HG02588 (cell line): ENCODE results near the gene TBC1D19.
"Not testable (repeated sequence)": the region's sequence is repeated elsewhere in the genome, so short reads cannot be mapped to it uniquely, and the experiment has no call there.

ENCODE experiments used
- ATAC-seq: cut with Tn5 transposase; IDR thresholded peaks from one replicate; pipeline ENCODE4 v1.9.1; 2021; ENCODE audit warnings: mild to moderate bottlenecking, moderate library complexity; ENCODE audit not compliant: unreplicated experiment

The TBC1D19 gene

DNA sequence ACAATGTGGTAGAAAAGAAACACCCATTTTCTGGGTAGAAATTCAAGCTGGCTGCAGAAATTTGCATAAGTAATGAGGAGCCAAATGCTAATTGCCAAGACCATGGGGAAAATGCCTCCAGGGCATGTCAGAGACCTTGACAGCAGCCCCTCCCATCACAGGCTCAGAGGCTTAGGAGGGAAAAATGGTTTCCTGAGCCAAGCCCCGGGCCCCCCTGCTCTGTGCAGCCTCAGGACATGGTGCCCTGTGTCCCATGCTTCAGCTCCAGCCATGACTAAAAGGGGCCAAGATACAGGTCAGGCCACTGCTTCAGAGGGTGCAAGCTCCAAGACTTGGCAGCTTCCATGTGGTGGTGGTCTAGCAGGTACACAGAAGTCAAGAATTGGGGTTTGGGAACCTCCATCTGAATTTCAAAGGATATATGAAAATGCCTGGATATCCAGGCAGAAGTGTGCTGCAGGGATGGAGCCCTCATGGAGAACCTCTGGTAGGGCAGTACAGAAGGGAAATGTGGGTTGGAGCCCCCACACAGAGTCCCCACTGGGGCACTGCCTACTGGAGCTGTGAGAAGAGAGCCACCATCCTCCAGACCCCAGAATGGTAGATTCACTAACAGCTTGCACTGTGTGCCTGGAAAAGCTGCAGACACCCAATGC lies 95.3 kb downstream of the TBC1D19 start:
- ATAC-seq, result not testable (repeated sequence)

DNA sequence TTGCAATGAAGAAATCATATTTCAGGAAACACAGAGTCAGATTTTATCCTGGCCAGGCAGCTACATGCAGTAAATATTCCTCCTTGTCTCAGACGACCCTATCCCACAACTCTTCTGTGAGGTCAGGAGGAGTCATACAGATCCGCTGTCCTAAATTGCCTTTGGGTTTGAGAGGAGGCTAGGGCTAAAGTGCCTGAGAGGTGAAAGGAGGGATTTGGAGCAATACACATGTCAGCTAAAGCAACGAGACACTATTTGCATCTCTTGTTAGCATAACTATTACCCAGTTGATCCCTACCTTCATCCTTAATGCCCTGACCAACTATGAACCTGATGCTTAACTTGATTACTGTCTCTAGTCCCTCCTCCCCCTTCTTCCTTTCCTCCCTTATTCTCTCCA lies 98.6 kb downstream of the TBC1D19 start:
- ATAC-seq, result no peak

DNA sequence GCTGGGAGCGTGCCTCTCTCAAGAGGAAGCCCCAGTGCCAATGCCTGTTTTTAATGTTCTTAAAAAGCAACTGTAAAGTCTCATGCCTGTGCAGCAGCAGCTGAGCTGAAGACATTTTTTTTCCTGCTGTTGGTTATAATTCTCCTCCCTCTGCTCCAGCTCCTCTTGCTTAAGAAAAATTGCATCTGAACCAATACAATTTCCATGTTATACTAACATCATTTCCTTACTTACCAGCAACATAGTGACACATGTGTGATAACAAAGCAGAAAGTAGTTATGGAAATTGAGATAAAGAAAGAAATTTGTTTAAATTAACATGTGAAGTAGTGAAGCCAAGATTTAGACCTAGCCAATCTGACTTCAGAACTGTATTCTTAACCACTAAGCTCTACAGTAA lies 101.4 kb downstream of the TBC1D19 start:
- no peak for ATAC-seq

DNA sequence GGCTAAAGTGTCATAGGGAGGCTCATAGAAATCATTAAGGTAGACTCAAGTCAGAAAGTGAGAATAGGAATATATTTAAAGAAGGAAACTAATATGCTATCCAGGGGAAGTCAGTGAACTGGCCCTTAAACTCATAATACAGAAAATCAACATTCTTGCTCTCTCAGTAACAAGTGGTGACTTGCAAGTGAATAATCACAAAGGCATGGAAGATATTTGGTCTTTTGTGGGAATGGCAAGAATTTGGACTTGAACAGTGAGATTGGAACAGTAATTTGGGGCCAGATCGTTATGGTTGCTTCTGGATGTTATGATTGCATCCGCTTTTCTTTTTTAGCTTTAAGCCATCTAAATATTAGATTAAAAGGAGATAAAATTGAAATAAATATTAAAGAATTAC lies 103.8 kb downstream of the TBC1D19 start:
- no peak for ATAC-seq

DNA sequence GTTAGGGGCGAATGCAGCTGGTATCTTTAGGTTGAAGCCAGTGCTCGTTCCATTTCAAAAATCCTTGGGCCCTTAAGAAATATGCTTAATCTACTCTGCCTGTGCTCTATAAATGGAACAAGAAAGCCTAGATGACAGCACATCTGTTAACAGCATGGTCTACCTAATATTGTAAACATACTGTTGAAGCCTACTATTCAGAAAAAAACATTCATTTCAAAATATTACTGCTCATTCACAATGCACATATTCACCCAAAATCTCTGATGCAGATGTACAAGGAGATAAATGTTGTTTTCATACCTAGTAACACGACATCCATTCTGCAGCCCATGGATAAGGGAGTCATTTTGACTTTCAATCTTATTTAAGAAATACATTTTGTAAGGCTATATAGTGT lies 106.6 kb downstream of the TBC1D19 start:
- no peak for ATAC-seq

DNA sequence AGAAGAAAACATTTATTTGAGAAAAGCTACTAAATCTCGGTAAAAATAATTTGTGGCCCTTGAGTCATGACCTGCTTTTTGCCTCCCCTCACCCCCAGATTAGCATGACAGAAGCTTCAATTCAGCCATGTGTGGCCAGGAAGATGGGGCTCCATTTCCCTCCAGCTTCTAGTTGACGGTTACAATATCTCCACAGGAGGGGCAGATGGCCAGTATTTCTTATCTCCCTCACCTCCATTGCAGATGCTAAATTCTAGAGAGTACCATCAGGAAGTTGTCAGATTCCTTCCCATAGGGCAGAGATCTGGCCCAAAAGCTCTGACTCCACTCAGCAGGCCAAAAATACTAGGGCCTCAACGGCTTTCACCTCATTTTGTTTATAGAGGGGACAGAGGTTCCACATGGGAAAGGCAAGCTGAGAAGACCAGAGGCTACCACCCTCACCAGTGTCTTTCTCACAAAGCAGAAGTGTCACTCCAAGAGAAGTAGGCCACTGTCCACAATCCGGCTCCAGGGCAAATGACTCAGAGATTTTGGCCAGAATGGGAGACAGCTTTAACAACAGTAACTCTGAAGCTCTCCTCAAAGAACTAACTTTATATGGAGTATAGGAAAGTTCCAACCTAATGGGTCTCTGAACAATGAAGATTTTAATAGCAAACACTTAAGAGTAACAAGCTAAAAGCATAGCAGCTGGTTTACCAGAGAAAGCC lies 108.3 kb downstream of the TBC1D19 start:
- no peak for ATAC-seq

GRCh38 chr4:26694131-26694530 lies 110.2 kb downstream of the TBC1D19 start:
- ATAC-seq, result not testable (repeated sequence)

GRCh38 chr4:26700110-26700509 lies 116.2 kb downstream of the TBC1D19 start:
- no peak for ATAC-seq

DNA sequence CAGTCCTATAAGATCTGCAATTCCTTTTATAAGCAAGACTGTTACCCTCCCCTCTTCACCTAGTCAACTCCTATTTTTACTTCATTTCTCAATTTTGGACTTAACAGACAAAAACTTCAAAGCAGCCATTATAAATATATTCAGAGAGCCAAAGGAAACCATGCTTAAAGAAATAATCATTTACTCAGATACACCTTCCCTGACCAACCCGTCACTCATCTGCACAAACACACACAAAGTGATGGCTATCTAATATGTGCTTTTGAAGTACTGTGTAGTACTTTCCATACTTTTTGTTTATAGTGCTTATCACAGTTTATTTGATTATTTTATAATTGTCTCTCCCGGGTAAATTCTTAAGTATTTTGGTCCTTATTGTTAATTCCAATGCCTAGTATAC lies 117.2 kb downstream of the TBC1D19 start:
- no peak for ATAC-seq

DNA sequence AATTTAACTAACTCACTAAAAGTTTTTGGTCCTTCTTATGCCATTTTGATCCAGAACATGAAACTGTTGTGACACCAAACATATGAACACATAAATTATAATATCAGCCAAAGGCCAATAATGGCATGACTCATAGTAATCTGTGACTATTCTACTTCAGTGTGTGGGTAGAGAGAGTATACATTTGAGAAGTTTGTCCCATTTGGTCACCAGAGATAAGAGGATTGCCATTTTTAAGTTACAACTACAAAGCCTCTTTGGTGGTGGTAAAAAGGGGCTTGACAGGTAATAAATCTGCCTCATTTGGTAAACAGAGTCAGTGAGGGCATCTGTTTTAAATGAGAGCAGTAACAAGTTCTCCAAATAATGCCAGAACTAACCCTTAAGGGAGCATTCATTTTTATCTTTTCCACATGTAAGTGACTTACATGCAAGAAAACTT lies 117.9 kb downstream of the TBC1D19 start:
- no peak for ATAC-seq

DNA sequence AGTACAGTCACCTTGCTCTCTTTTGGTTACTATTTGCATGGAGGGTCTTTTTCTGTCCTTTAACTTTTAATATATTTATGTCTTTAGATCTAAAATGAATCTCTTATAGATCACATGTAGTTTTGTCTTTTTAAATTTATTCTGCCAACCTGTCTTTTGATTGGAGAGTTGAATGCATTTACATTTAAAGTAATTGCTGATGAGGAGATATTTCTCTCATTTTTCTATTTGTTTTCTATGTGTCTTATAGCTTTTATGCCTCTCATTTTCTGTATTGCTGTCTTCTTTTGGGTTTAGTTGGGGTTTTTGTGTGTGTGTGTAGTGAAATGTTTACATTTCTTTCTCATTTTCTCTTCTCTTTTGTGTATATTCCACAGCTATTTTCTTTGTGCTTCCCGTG lies 123.5 kb downstream of the TBC1D19 start:
- no peak for ATAC-seq

GRCh38 chr4:26709246-26709645 lies 125.4 kb downstream of the TBC1D19 start:
- ATAC-seq, result no peak

DNA sequence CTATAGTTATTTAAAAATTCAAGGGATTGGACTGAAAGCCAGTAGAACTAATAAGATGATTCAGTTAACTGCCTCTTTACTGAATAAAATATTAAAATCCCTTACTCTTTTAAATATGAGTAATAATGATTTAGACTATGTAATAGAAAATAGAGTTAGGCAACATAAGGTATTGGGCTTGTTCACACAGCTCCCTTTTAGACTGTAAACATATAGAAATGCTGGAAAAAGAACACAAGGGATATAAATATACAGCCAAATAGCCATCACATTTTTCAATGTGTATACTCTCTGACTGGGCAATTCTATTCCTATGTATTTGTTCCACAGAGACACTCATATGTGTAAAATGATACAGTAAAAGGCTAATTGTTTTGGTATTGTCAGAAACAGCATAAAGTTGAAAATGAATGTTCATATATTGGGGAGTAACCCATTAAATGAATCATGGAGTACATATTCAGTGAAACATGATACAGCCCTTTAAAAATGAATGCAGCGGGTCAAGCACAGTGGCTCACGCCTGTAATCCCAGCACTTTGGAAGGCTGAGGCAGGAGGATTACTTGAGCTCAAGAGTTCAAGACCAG lies 129.8 kb downstream of the TBC1D19 start:
- no peak for ATAC-seq

GRCh38 chr4:26715636-26716242 lies 131.9 kb downstream of the TBC1D19 start:
- ATAC-seq, result no peak

GRCh38 chr4:26717332-26717731 lies 133.4 kb downstream of the TBC1D19 start:
- ATAC-seq, result no peak

DNA sequence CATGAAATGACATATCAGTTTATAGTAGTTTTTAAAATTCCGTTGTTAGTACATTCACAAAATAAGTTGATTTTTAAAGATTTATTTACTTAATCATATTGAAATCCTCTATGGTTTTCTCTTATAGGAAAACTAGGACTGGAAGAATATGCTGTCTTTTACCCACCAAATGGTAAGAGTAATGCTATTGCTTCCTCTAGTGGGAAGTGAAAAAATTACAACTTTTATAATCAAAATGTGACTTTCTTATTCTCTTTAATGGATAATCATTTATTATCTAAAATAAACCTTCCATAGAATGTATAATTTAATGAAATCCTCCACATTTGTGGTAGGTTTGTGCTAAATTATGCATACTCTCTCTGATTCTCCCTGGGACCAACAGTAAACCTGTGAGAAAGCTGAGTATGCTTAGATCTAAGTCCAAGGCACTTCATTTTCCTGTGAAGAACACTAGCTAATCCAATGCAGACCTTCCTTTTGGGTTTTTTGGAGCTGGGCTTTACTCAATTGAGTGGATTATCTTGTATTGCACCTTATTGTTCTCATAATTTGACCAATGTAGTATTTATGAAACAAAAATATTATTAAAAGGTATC lies 136.2 kb downstream of the TBC1D19 start:
- ATAC-seq, result no peak

GRCh38 chr4:26721685-26722084 lies 137.8 kb downstream of the TBC1D19 start:
- no peak for ATAC-seq

- peak; percentile 96 for ATAC-seq
Observed at GRCh38 chr4:26723216-26723615, 139.3 kb downstream of the TBC1D19 start.

DNA sequence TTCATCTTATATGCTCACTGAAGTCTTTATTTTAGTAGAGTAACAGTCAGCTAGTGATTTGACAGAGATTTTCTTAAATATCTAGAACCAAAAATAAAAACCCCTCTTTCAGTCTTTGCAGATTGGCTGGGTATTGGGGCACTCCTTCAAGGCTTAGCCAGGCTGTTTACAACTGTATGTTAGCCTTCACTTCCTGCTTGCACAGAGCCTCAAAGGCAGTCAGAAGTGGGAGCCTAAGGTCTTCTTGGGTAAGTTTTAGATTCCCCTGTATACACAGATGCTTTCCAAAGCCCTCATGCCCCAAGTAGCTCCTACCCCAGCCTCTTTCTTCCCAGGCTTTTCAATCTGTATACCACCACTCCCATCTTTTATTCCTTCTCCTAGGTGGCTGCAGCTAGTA lies 140.7 kb downstream of the TBC1D19 start:
- ATAC-seq, result no peak

GRCh38 chr4:26726655-26727387 lies 142.9 kb downstream of the TBC1D19 start:
- no peak for ATAC-seq

GRCh38 chr4:26727844-26728243 lies 144.0 kb downstream of the TBC1D19 start:
- ATAC-seq, result no peak
